Right ventricle myocardium superior (tissue), 1 donor: ENCODE measurements around the gene TSPAN19. TPM values are rescaled to one million over a fixed set of nuclear protein-coding genes. Genes with fewer than 3 reads are reported as not detected.
"Not testable (repeated sequence)": the region's sequence is repeated elsewhere in the genome, so short reads cannot be mapped to it uniquely, and the experiment has no call there.

ENCODE experiments used
- ATAC-seq: fragments of 200-7000 bp; cut with Tn5 transposase; one replicate; pipeline ENCODE4 v1.9.1; 2020; ENCODE audit warnings: mild to moderate bottlenecking; ENCODE audit not compliant: poor library complexity
- DNase-seq: peaks from one replicate; pipeline ENCODE4 v3.0.0-alpha.2; 2020
- intact Hi-C: fragments of 100-400 bp; cut with DNase I; formaldehyde crosslinking; loops from one replicate; pipeline ENCODE4 v1.11.2; 2022
- total RNA-seq: library from RNA; stranded (reverse); fragmentation: NEBNext Ultra II Directional; extraction: Animal tissue kit (Norgen Biotek cat#: 25700); gene quantifications from one replicate; pipeline ENCODE4 v1.2.1, GENCODE V29; 2021
- donor health status: DM: no; HTN: yes; CAD: no; lungs with severe emphysema.

The TSPAN19 gene
- total RNA-seq, 1 donor from 2014 or later = 0.27 TPM

GRCh38 chr12:85005047-85005446 is 31.0 kb downstream of the TSPAN19 start:
- intact Hi-C loops, ATAC-seq, DNase-seq: not testable (repeated sequence)

- ATAC-seq (no peak), DNase-seq (no peak)
- intact Hi-C loops = no loop called here
These were observed 31.9 kb downstream of the TSPAN19 start for GRCh38 chr12:85004204-85004603.

GRCh38 chr12:85002778-85003296 is 33.2 kb downstream of the TSPAN19 start:
- no peak for ATAC-seq
- intact Hi-C loops = no loop called here

GRCh38 chr12:85000729-85001128 is 35.3 kb downstream of the TSPAN19 start:
- no peak for DNase-seq
- no peak for ATAC-seq
- intact Hi-C loops = no loop called here

More at GRCh38 chr12:85002778-85003296, 33.2 kb downstream of the TSPAN19 start:
- no peak for DNase-seq

GRCh38 chr12:84998341-84998740 is 37.7 kb downstream of the TSPAN19 start:
- intact Hi-C loops = no loop called here
- ATAC-seq (no peak), DNase-seq (no peak)

GRCh38 chr12:84996759-84997158 is 39.3 kb downstream of the TSPAN19 start:
- ATAC-seq (no peak), DNase-seq (no peak)
- intact Hi-C loops = no loop called here

- intact Hi-C loops = no loop called here
- ATAC-seq (no peak), DNase-seq (no peak)
These were observed 40.4 kb downstream of the TSPAN19 start for GRCh38 chr12:84995641-84996040.

GRCh38 chr12:84994426-84994825 is 41.7 kb downstream of the TSPAN19 start:
- DNase-seq = no peak
- intact Hi-C loops = no loop called here
- no peak for ATAC-seq

GRCh38 chr12:84986586-84986985 is 49.5 kb downstream of the TSPAN19 start:
- ATAC-seq (no peak), DNase-seq (no peak)
- intact Hi-C loops = no loop called here

- intact Hi-C loops = no loop called here
- no peak for DNase-seq
- no peak for ATAC-seq
These were observed 50.0 kb downstream of the TSPAN19 start for GRCh38 chr12:84986117-84986516.

- no peak for DNase-seq
- ATAC-seq = no peak
- intact Hi-C loops = no loop called here
These were observed 52.8 kb downstream of the TSPAN19 start for GRCh38 chr12:84983289-84983688.

GRCh38 chr12:84982888-84983287 is 53.2 kb downstream of the TSPAN19 start:
- no peak for ATAC-seq
- intact Hi-C loops = no loop called here
- no peak for DNase-seq

GRCh38 chr12:84978921-84979320 is 57.2 kb downstream of the TSPAN19 start:
- intact Hi-C loops = no loop called here
- no peak for ATAC-seq

GRCh38 chr12:84976133-84976532 is 59.9 kb downstream of the TSPAN19 start:
- no peak for ATAC-seq
- intact Hi-C loops = no loop called here
- DNase-seq = no peak

More at GRCh38 chr12:84978921-84979320, 57.2 kb downstream of the TSPAN19 start:
- no peak for DNase-seq

- DNase-seq (no peak), ATAC-seq (no peak)
- intact Hi-C loops = no loop called here
These were observed 61.8 kb downstream of the TSPAN19 start for GRCh38 chr12:84974155-84974815.

GRCh38 chr12:84973026-84973425 is 63.1 kb downstream of the TSPAN19 start:
- ATAC-seq (no peak), DNase-seq (no peak)
- intact Hi-C loops = no loop called here

GRCh38 chr12:84969226-84969625 is 66.9 kb downstream of the TSPAN19 start:
- no peak for ATAC-seq
- intact Hi-C loops = no loop called here
- DNase-seq = no peak
